Dedifferentiated amniotic fluid mesenchymal stem cell (primary cell): ENCODE measurements around the gene ADAM12.

Experiments
- DNase-seq: peaks from one replicate; pipeline ENCODE4 v3.0.0-alpha.2; 2016; ENCODE audit errors: extremely low spot score

ADAM12 gene

GRCh38 chr10:126235091-126235978 is 152.9 kb downstream of the ADAM12 start:
- no peak for DNase-seq

GRCh38 chr10:126234630-126235029 is 153.6 kb downstream of the ADAM12 start:
- DNase-seq = no peak

GRCh38 chr10:126233182-126234148 is 154.8 kb downstream of the ADAM12 start:
- no peak for DNase-seq

GRCh38 chr10:126230587-126230986 is 157.7 kb downstream of the ADAM12 start:
- DNase-seq = no peak

- DNase-seq = no peak
Measured at GRCh38 chr10:126229686-126230085, 158.6 kb downstream of the ADAM12 start.

- DNase-seq = peak; percentile 54
Measured at GRCh38 chr10:126227762-126228134, 160.5 kb downstream of the ADAM12 start.

- DNase-seq = no peak
Measured at GRCh38 chr10:126226988-126227761, 161.1 kb downstream of the ADAM12 start.

- DNase-seq = no peak
Measured at GRCh38 chr10:126226205-126226604, 162.1 kb downstream of the ADAM12 start.

- DNase-seq = no peak
Measured at GRCh38 chr10:126225672-126226008, 162.6 kb downstream of the ADAM12 start.

- no peak for DNase-seq
Measured at GRCh38 chr10:126224967-126225671, 163.2 kb downstream of the ADAM12 start.

- DNase-seq = no peak
Measured at GRCh38 chr10:126223512-126224067, 164.7 kb downstream of the ADAM12 start.

GRCh38 chr10:126222736-126223511 is 165.4 kb downstream of the ADAM12 start:
- DNase-seq = peak; percentile 63

- no peak for DNase-seq
Measured at GRCh38 chr10:126221874-126222273, 166.4 kb downstream of the ADAM12 start.

- DNase-seq = no peak
Measured at GRCh38 chr10:126218778-126219649, 169.3 kb downstream of the ADAM12 start.

GRCh38 chr10:126218174-126218573 is 170.1 kb downstream of the ADAM12 start:
- no peak for DNase-seq

GRCh38 chr10:126216632-126216961 is 171.7 kb downstream of the ADAM12 start:
- DNase-seq = no peak

GRCh38 chr10:126215746-126216631 is 172.3 kb downstream of the ADAM12 start:
- no peak for DNase-seq

- no peak for DNase-seq
Measured at GRCh38 chr10:126214679-126215078, 173.6 kb downstream of the ADAM12 start.
